ENCODE data around the gene ZNF32.

DNA sequence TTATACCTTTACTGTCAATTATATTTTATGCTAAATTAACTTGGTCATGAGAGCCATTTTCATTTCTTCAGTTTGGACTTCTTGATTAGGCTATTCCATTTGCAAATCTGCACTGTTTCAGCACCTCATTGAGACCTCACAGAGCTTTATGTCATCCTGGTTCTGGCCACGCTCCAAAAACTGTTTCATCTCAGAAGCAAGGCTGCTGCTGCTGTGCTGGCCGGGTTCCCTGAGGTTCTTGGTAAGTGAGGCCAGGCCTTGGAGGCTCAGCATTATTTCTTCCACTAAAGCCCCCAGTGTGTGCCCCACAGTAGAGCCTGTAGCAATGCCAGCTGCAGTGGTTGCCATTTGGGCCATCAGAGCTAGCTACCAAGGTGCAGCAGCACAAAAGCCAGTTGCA is 50.2 kb downstream of the ZNF32 start:
- TF ChIP-seq, protein P1, sequence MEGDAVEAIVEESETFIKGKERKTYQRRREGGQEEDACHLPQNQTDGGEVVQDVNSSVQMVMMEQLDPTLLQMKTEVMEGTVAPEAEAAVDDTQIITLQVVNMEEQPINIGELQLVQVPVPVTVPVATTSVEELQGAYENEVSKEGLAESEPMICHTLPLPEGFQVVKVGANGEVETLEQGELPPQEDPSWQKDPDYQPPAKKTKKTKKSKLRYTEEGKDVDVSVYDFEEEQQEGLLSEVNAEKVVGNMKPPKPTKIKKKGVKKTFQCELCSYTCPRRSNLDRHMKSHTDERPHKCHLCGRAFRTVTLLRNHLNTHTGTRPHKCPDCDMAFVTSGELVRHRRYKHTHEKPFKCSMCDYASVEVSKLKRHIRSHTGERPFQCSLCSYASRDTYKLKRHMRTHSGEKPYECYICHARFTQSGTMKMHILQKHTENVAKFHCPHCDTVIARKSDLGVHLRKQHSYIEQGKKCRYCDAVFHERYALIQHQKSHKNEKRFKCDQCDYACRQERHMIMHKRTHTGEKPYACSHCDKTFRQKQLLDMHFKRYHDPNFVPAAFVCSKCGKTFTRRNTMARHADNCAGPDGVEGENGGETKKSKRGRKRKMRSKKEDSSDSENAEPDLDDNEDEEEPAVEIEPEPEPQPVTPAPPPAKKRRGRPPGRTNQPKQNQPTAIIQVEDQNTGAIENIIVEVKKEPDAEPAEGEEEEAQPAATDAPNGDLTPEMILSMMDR (conservative IDR thresholded peaks at IDR 0.05; ENCODE audit: low read depth, low read length), result no peak
- TF ChIP-seq POLR2A (IDR thresholded peaks at IDR 0.05; ENCODE audit: low read depth, low read length), result no peak
